GM23338 (cell line): ENCODE data around the gene ARL15. TPM values are rescaled to one million over a fixed set of nuclear protein-coding genes. Genes with fewer than 3 reads are reported as not detected.

Source experiments
- ATAC-seq: fragments of 200-7000 bp; cut with Tn5 transposase; 3 replicates; pipeline ENCODE4 v1.9.1; 2020
- DNase-seq: peaks from one replicate; pipeline ENCODE4 v3.0.0-alpha.2; 2015; ENCODE audit warnings: low spot score
- H2AFZ ChIP-seq: fragments of 200-600 bp; sonication (generic); 2 replicates; pipeline ENCODE4 v1.8.0; 2016; ENCODE audit warnings: antibody characterized with exemption, mild to moderate bottlenecking, moderate library complexity
- H3F3A ChIP-seq: fragments of 200-600 bp; sonication (generic); replicated peaks from 2 replicates; pipeline ENCODE4 v1.8.0; 2017; ENCODE audit warnings: antibody characterized with exemption, mixed run types, low read depth
- H3K27ac ChIP-seq: fragments of 200-600 bp; sonication (generic); 2 replicates; pipeline ENCODE4 v1.6.1; 2016; ENCODE audit warnings: low read depth
- H3K27me3 ChIP-seq: fragments of 200-600 bp; sonication (generic); 2 replicates; pipeline ENCODE4 v1.8.0; 2016; ENCODE audit warnings: mild to moderate bottlenecking, mixed run types, moderate library complexity; ENCODE audit not compliant: insufficient read depth
- H3K36me3 ChIP-seq: fragments of 200-600 bp; sonication (generic); 2 replicates; pipeline ENCODE4 v1.8.0; 2016; ENCODE audit warnings: mild to moderate bottlenecking; ENCODE audit not compliant: insufficient read depth
- H3K4me1 ChIP-seq: fragments of 200-600 bp; sonication (generic); 2 replicates; pipeline ENCODE4 v1.8.0; 2016; ENCODE audit warnings: mild to moderate bottlenecking, moderate library complexity; ENCODE audit not compliant: insufficient read depth
- H3K4me2 ChIP-seq: fragments of 200-600 bp; sonication (generic); 2 replicates; pipeline ENCODE4 v1.7.1; 2017; ENCODE audit warnings: mixed run types
- H3K4me3 ChIP-seq: fragments of 200-600 bp; sonication (generic); 2 replicates; pipeline ENCODE4 v1.6.1; 2016; ENCODE audit warnings: mixed run types
- H3K79me2 ChIP-seq: fragments of 200-600 bp; sonication (generic); replicated peaks from 2 replicates; pipeline ENCODE4 v1.8.0; 2017; ENCODE audit warnings: mild to moderate bottlenecking; ENCODE audit not compliant: insufficient read depth
- H3K9me2 ChIP-seq: fragments of 200-600 bp; sonication (generic); 2 replicates; pipeline ENCODE4 v1.8.0; 2017; ENCODE audit not compliant: insufficient read depth
- H4K20me1 ChIP-seq: fragments of 200-600 bp; sonication (generic); replicated peaks from 2 replicates; pipeline ENCODE4 v1.8.0; 2017; ENCODE audit warnings: mild to moderate bottlenecking; ENCODE audit not compliant: insufficient read depth
- H3K27ac Mint-ChIP-seq: 2 replicates; pipeline ENCODE4 v1.8.0; 2020; ENCODE audit warnings: inconsistent platforms, mild to moderate bottlenecking, moderate library complexity, mixed read lengths
- H3K27me3 Mint-ChIP-seq: 3 replicates; pipeline ENCODE4 v1.8.0; 2022; ENCODE audit warnings: low read depth, mild to moderate bottlenecking, moderate library complexity, mixed read lengths, inconsistent platforms; ENCODE audit not compliant: insufficient read depth, poor library complexity
- H3K36me3 Mint-ChIP-seq: 3 replicates; pipeline ENCODE4 v1.8.0; 2021; ENCODE audit warnings: low read depth, mild to moderate bottlenecking, inconsistent platforms, moderate library complexity, mixed read lengths
- H3K4me1 Mint-ChIP-seq: 3 replicates; pipeline ENCODE4 v1.8.0; 2020; ENCODE audit warnings: mild to moderate bottlenecking, inconsistent platforms, mixed read lengths
- H3K4me3 Mint-ChIP-seq: 3 replicates; pipeline ENCODE4 v1.8.0; 2021; ENCODE audit warnings: moderate library complexity, mild to moderate bottlenecking, inconsistent platforms, mixed read lengths
- H3K9me3 Mint-ChIP-seq: 3 replicates; pipeline ENCODE4 v1.8.0; 2020; ENCODE audit warnings: moderate library complexity, mild to moderate bottlenecking, inconsistent platforms, mixed read lengths
- EZH2 ChIP-seq: fragments of 200-600 bp; sonication (generic); IDR thresholded peaks from one replicate; pipeline ENCODE4 v1.8.0; 2017; ENCODE audit warnings: antibody characterized with exemption, mild to moderate bottlenecking, low read depth; ENCODE audit not compliant: unreplicated experiment
- EZH2phosphoT487 ChIP-seq: fragments of 200-600 bp; sonication (generic); IDR thresholded peaks from one replicate; pipeline ENCODE4 v1.8.1; 2018; ENCODE audit warnings: antibody characterized with exemption; ENCODE audit not compliant: unreplicated experiment
- POLR2AphosphoS5 ChIP-seq: IDR thresholded peaks from 2 replicates; pipeline ENCODE4 v1.6.1; 2016; ENCODE audit warnings: antibody characterized with exemption, low read depth
- ZNF331 ChIP-seq: fragments of 250-450 bp; sonication (Bioruptor Pico); IDR thresholded peaks from 2 replicates; pipeline ENCODE4 v1.5.0; 2020; ENCODE audit warnings: low read depth, mild to moderate bottlenecking, moderate library complexity
- polyA plus RNA-seq: library from polyadenylated mRNA; unstranded; fragments of >200 nt; fragmentation: Nextera tagmentation; extraction: Ambion mirVana; gene quantifications from 2 replicates; pipeline ENCODE4 v1.2.1, GENCODE V29; 2016
- total RNA-seq: library from RNA; depleted of rRNA; stranded (reverse); fragments of >200 nt; shearing (Covaris generic); gene quantifications from 2 replicates; pipeline ENCODE4 v1.2.3, GENCODE V29; 2014
- TF ChIP-seq, protein P1 (sequence below): fragments of 250-450 bp; sonication (Bioruptor Pico); IDR thresholded peaks from 2 replicates; pipeline ENCODE4 v1.5.0; 2020; ENCODE audit warnings: mild to moderate bottlenecking, moderate library complexity
- TF ChIP-seq, protein P2 (sequence below): IDR thresholded peaks from one replicate; pipeline ENCODE4 v1.6.1; 2018; ENCODE audit warnings: antibody characterized with exemption; ENCODE audit not compliant: unreplicated experiment

ARL15 gene
- total and polyA plus RNA-seq, 2 experiments from 2014 or later: 13.0 to 54.0 TPM

DNA sequence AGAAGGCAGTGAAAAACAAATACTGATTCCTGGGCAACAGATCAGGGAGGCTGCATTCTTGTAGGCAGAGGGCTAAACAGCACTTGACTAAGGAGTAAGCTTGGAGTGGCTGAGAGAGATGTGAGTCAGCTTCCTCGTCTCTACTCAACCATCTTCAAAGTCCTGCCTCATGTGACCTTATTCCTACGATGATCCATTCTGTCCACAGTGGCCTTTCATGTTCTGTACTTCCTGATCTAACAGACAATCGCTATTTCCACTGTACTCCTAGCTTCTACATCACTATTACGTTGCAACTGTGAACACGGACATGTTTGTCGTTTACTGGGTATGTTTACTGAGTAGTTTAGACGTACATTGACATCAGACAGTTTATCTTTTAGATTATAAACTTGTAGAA is 365.4 kb downstream of the ARL15 start (continued):
- TF ChIP-seq, protein P1, sequence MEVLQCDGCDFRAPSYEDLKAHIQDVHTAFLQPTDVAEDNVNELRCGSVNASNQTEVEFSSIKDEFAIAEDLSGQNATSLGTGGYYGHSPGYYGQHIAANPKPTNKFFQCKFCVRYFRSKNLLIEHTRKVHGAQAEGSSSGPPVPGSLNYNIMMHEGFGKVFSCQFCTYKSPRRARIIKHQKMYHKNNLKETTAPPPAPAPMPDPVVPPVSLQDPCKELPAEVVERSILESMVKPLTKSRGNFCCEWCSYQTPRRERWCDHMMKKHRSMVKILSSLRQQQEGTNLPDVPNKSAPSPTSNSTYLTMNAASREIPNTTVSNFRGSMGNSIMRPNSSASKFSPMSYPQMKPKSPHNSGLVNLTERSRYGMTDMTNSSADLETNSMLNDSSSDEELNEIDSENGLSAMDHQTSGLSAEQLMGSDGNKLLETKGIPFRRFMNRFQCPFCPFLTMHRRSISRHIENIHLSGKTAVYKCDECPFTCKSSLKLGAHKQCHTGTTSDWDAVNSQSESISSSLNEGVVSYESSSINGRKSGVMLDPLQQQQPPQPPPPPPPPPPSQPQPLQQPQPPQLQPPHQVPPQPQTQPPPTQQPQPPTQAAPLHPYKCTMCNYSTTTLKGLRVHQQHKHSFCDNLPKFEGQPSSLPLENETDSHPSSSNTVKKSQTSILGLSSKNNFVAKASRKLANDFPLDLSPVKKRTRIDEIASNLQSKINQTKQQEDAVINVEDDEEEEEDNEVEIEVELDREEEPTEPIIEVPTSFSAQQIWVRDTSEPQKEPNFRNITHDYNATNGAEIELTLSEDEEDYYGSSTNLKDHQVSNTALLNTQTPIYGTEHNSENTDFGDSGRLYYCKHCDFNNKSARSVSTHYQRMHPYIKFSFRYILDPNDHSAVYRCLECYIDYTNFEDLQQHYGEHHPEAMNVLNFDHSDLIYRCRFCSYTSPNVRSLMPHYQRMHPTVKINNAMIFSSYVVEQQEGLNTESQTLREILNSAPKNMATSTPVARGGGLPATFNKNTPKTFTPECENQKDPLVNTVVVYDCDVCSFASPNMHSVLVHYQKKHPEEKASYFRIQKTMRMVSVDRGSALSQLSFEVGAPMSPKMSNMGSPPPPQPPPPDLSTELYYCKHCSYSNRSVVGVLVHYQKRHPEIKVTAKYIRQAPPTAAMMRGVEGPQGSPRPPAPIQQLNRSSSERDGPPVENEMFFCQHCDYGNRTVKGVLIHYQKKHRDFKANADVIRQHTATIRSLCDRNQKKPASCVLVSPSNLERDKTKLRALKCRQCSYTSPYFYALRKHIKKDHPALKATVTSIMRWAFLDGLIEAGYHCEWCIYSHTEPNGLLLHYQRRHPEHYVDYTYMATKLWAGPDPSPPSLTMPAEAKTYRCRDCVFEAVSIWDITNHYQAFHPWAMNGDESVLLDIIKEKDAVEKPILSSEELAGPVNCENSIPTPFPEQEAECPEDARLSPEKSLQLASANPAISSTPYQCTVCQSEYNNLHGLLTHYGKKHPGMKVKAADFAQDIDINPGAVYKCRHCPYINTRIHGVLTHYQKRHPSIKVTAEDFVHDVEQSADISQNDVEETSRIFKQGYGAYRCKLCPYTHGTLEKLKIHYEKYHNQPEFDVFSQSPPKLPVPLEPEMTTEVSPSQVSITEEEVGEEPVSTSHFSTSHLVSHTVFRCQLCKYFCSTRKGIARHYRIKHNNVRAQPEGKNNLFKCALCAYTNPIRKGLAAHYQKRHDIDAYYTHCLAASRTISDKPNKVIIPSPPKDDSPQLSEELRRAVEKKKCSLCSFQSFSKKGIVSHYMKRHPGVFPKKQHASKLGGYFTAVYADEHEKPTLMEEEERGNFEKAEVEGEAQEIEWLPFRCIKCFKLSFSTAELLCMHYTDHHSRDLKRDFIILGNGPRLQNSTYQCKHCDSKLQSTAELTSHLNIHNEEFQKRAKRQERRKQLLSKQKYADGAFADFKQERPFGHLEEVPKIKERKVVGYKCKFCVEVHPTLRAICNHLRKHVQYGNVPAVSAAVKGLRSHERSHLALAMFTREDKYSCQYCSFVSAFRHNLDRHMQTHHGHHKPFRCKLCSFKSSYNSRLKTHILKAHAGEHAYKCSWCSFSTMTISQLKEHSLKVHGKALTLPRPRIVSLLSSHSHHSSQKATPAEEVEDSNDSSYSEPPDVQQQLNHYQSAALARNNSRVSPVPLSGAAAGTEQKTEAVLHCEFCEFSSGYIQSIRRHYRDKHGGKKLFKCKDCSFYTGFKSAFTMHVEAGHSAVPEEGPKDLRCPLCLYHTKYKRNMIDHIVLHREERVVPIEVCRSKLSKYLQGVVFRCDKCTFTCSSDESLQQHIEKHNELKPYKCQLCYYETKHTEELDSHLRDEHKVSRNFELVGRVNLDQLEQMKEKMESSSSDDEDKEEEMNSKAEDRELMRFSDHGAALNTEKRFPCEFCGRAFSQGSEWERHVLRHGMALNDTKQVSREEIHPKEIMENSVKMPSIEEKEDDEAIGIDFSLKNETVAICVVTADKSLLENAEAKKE (CRISPR knock-in tag): no peak

GRCh38 chr5:53943938-53944337 is 366.4 kb downstream of the ARL15 start:
- Mint-ChIP-seq H3K9me3 (peaks cover 4% of the 10 kb centered on the region; the same call in 1 of the 3 replicates), H3K36me3 (peaks cover 11% of the 10 kb centered on the region; the same call in 1 of the 3 replicates), H3K27me3 (peaks cover 3% of the 10 kb centered on the region), H3K4me1 (peaks cover 34% of the 10 kb centered on the region), H3K4me3 (no peak overlapping the region), H3K27ac (no peak overlapping the region)
- H4K20me1 ChIP-seq: no peaks in the 10 kb centered on the region
- no peak for DNase-seq
- ATAC-seq: no peak
- no peak overlapping the region for H2AFZ ChIP-seq
- H3F3A ChIP-seq: no peaks in the 10 kb centered on the region
- no peak overlapping the region for H3K4me2 ChIP-seq
- H3K9me2 ChIP-seq: no peaks in the 10 kb centered on the region
- H3K36me3 ChIP-seq: no peaks in the 10 kb centered on the region
- no peak overlapping the region for H3K4me3 ChIP-seq
- no peak overlapping the region for H3K27ac ChIP-seq
- no peaks in the 10 kb centered on the region for H3K79me2 ChIP-seq
- peaks cover 31% of the 10 kb centered on the region for H3K4me1 ChIP-seq
- H3K27me3 ChIP-seq: no peaks in the 10 kb centered on the region
- TF ChIP-seq, protein P1 (CRISPR knock-in tag): no peak
- no peak for TF ChIP-seq POLR2AphosphoS5
- TF ChIP-seq EZH2phosphoT487: no peak
- TF ChIP-seq, protein P2, sequence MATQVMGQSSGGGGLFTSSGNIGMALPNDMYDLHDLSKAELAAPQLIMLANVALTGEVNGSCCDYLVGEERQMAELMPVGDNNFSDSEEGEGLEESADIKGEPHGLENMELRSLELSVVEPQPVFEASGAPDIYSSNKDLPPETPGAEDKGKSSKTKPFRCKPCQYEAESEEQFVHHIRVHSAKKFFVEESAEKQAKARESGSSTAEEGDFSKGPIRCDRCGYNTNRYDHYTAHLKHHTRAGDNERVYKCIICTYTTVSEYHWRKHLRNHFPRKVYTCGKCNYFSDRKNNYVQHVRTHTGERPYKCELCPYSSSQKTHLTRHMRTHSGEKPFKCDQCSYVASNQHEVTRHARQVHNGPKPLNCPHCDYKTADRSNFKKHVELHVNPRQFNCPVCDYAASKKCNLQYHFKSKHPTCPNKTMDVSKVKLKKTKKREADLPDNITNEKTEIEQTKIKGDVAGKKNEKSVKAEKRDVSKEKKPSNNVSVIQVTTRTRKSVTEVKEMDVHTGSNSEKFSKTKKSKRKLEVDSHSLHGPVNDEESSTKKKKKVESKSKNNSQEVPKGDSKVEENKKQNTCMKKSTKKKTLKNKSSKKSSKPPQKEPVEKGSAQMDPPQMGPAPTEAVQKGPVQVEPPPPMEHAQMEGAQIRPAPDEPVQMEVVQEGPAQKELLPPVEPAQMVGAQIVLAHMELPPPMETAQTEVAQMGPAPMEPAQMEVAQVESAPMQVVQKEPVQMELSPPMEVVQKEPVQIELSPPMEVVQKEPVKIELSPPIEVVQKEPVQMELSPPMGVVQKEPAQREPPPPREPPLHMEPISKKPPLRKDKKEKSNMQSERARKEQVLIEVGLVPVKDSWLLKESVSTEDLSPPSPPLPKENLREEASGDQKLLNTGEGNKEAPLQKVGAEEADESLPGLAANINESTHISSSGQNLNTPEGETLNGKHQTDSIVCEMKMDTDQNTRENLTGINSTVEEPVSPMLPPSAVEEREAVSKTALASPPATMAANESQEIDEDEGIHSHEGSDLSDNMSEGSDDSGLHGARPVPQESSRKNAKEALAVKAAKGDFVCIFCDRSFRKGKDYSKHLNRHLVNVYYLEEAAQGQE: no peak
- no peak for TF ChIP-seq ZNF331 (CRISPR knock-in tag)
- no peak for TF ChIP-seq EZH2
